K562 (cell line): ENCODE results near the gene TIMP4.

Experiments
- CTCF ChIP-seq, 3 experiments: IDR thresholded peaks in 2 of 3; conservative IDR thresholded peaks in 1 of 3; 2 replicates each; pipeline ENCODE4 v1.5.1; 2011 to 2012; ENCODE audit warnings: low read length in 3 of 3, mild to moderate bottlenecking in 3 of 3, control low read depth in 2 of 3, improper control_type of control experiment in 1 of 3, inconsistent platforms in 1 of 3, low read depth in 1 of 3, mixed read lengths in 1 of 3, moderate library complexity in 1 of 3; ENCODE audit not compliant: insufficient read depth in 2 of 3
- HBP1 ChIP-seq: fragments of 450-650 bp; formaldehyde crosslinking; IDR thresholded peaks from 2 replicates; pipeline ENCODE4 v1.4.0; 2022; ENCODE audit warnings: missing genetic modification characterization
- HDAC1 ChIP-seq, 2 experiments: fragments of 450-650 bp; IDR thresholded peaks; 2 replicates each; pipeline ENCODE4 v1.6.1; 2016 to 2017; ENCODE audit warnings: inconsistent platforms in 1 of 2, mild to moderate bottlenecking in 1 of 2, moderate library complexity in 1 of 2
- KDM5B ChIP-seq: fragments of 200-600 bp; sonication (generic); IDR thresholded peaks from 2 replicates; pipeline ENCODE4 v1.6.1; 2012; ENCODE audit warnings: low read depth, mild to moderate bottlenecking, moderate library complexity, low read length, control low read depth, inconsistent platforms; ENCODE audit not compliant: insufficient replicate concordance
- POLR2AphosphoS5 ChIP-seq: IDR thresholded peaks from 2 replicates; pipeline ENCODE4 v1.6.1; 2011; ENCODE audit warnings: mild to moderate bottlenecking, low read depth, low read length, moderate library complexity; ENCODE audit not compliant: control insufficient read depth, insufficient read depth
- PRMT5 ChIP-seq: sonication (generic); formaldehyde crosslinking; IDR thresholded peaks from 2 replicates; pipeline ENCODE4 v1.5.0; 2020; ENCODE audit warnings: missing genetic modification reagents
- RFX7 ChIP-seq: fragments of 250-450 bp; sonication (Bioruptor Pico); IDR thresholded peaks from 2 replicates; pipeline ENCODE4 v1.5.1; 2021; ENCODE audit warnings: mild to moderate bottlenecking
- SIN3A ChIP-seq, 2 experiments: fragments of 150-350 bp in 1 of 2; IDR thresholded peaks; 2 replicates each; pipeline ENCODE4 v1.6.1; 2011 to 2016; ENCODE audit warnings: borderline replicate concordance in 2 of 2, low read depth in 2 of 2, low read length in 2 of 2, mild to moderate bottlenecking in 2 of 2, moderate library complexity in 2 of 2; ENCODE audit not compliant: control insufficient read depth in 1 of 2
- SMARCC2 ChIP-seq: fragments of 450-650 bp; IDR thresholded peaks from 2 replicates; pipeline ENCODE4 v1.6.1; 2017; ENCODE audit warnings: antibody characterized with exemption, moderate library complexity, mild to moderate bottlenecking, low read depth
- USF2 ChIP-seq: sonication (generic); formaldehyde crosslinking; IDR thresholded peaks from 2 replicates; pipeline ENCODE4 v1.5.0; 2020; ENCODE audit warnings: missing genetic modification reagents
- ZFP36 ChIP-seq: fragments of 150-350 bp; IDR thresholded peaks from 2 replicates; pipeline ENCODE4 v1.6.1; 2018; ENCODE audit warnings: low read length, low read depth; ENCODE audit not compliant: partially characterized antibody
- TF ChIP-seq, protein P1 (sequence below): sonication (generic); formaldehyde crosslinking; IDR thresholded peaks from 2 replicates; pipeline ENCODE4 v1.9.0; 2022; ENCODE audit warnings: mild to moderate bottlenecking, missing genetic modification reagents

DNA sequence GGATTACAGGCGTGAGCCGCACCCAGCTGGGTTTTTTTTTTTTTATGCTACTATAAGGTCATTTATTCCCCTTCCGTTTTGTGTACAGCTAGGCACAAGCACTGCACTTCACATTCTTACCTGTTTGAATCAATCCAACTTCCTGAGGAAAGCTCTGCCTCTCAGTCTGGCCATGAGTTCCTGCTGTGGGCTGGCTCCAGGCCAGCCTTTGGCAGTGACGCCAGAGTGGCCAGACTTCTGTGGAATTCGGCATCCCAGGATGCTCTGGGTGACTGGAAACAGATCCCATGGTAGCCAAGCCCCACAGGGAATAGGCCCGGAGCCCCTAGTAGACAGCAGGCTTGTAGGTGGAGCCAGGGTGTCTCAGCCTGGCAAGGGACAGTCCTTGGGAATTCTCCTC is 21.5 kb upstream of the TIMP4 start:
- no peak for TF ChIP-seq HDAC1 (IDR thresholded peaks at IDR 0.05)
- no peak for TF ChIP-seq SIN3A (IDR thresholded peaks at IDR 0.05; ENCODE audit: borderline replicate concordance in 2 of 2, control insufficient read depth in 1 of 2, low read depth in 2 of 2, low read length in 2 of 2)
- no peak for TF ChIP-seq KDM5B
- no peak for TF ChIP-seq POLR2AphosphoS5
- TF ChIP-seq USF2 (CRISPR knock-in tag), result no peak
- no peak for TF ChIP-seq SMARCC2
- TF ChIP-seq ZFP36, result no peak
- no peak for TF ChIP-seq CTCF (IDR thresholded peaks at IDR 0.05 in 2 of 3, conservative IDR thresholded peaks at IDR 0.05 in 1 of 3; ENCODE audit: insufficient read depth in 2 of 3, low read depth in 1 of 3, low read length in 3 of 3)
- no peak for TF ChIP-seq PRMT5 (CRISPR knock-in tag)
- no peak for TF ChIP-seq RFX7 (CRISPR knock-in tag)
- no peak for TF ChIP-seq HBP1 (CRISPR knock-in tag)
- TF ChIP-seq, protein P1, sequence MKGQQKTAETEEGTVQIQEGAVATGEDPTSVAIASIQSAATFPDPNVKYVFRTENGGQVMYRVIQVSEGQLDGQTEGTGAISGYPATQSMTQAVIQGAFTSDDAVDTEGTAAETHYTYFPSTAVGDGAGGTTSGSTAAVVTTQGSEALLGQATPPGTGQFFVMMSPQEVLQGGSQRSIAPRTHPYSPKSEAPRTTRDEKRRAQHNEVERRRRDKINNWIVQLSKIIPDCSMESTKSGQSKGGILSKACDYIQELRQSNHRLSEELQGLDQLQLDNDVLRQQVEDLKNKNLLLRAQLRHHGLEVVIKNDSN, result no peak
